ENCODE data around the gene HGS.

- TF ChIP-seq CTCF (IDR thresholded peaks at IDR 0.05) (no peak), POLR2A (IDR thresholded peaks at IDR 0.05) (no peak)
Measured at GRCh38 chr17:81687770-81688541, 4.1 kb downstream of the HGS start.

Data from transverse colon (tissue), 3 donors.